HG02678 (cell line): Measurements from ENCODE around the gene VWA3A.
"Not testable (repeated sequence)": the region's sequence is repeated elsewhere in the genome, so short reads cannot be mapped to it uniquely, and the experiment has no call there.

Experiments used
- ATAC-seq: cut with Tn5 transposase; IDR thresholded peaks from one replicate; pipeline ENCODE4 v1.9.1; 2021; ENCODE audit warnings: mild to moderate bottlenecking, moderate library complexity; ENCODE audit not compliant: unreplicated experiment

Gene VWA3A

GRCh38 chr16:22092143-22092933 is at the start of gene VWA3A:
VWA3A (plus strand) TSS chr16:22092541; CDS start chr16:22092638, 97 bp downstream.
- no peak for ATAC-seq

- ATAC-seq = not testable (repeated sequence)
Measured at GRCh38 chr16:22043882-22044281, 48.5 kb upstream of the VWA3A start.

- not testable (repeated sequence) for ATAC-seq
Measured at GRCh38 chr16:22045888-22046287, 46.5 kb upstream of the VWA3A start.

- ATAC-seq = no peak
Measured at GRCh38 chr16:22050963-22051362, 41.4 kb upstream of the VWA3A start.

- ATAC-seq = no peak
Measured at GRCh38 chr16:22052980-22053379, 39.4 kb upstream of the VWA3A start.

GRCh38 chr16:22053921-22054341 is 38.4 kb upstream of the VWA3A start:
- ATAC-seq = no peak

- no peak for ATAC-seq
Measured at GRCh38 chr16:22054847-22055590, 37.3 kb upstream of the VWA3A start.

GRCh38 chr16:22055881-22056280 is 36.5 kb upstream of the VWA3A start:
- no peak for ATAC-seq

- ATAC-seq = no peak
Measured at GRCh38 chr16:22063888-22064467, 28.4 kb upstream of the VWA3A start.

GRCh38 chr16:22065252-22065651 is 27.1 kb upstream of the VWA3A start:
- no peak for ATAC-seq

GRCh38 chr16:22070361-22071330 is 21.7 kb upstream of the VWA3A start:
- no peak for ATAC-seq

- no peak for ATAC-seq
Measured at GRCh38 chr16:22071331-22071910, 20.9 kb upstream of the VWA3A start.

GRCh38 chr16:22073350-22073749 is 19.0 kb upstream of the VWA3A start:
- no peak for ATAC-seq

GRCh38 chr16:22075043-22075757 is 17.1 kb upstream of the VWA3A start:
- no peak for ATAC-seq

GRCh38 chr16:22075776-22076175 is 16.6 kb upstream of the VWA3A start:
- ATAC-seq = no peak

- ATAC-seq = no peak
Measured at GRCh38 chr16:22077700-22078313, 14.5 kb upstream of the VWA3A start.

GRCh38 chr16:22078656-22079055 is 13.7 kb upstream of the VWA3A start:
- ATAC-seq = no peak

- ATAC-seq = no peak
Measured at GRCh38 chr16:22081050-22081449, 11.3 kb upstream of the VWA3A start.

GRCh38 chr16:22086440-22086839 is 5.9 kb upstream of the VWA3A start:
- ATAC-seq = no peak
